ENCODE data around the gene TAS2R1. TPM values are rescaled to one million over a fixed set of nuclear protein-coding genes. Genes with fewer than 3 reads are reported as not detected.

The TAS2R1 gene
- total RNA-seq, 1 experiment from 2014 or later = not detected

DNA sequence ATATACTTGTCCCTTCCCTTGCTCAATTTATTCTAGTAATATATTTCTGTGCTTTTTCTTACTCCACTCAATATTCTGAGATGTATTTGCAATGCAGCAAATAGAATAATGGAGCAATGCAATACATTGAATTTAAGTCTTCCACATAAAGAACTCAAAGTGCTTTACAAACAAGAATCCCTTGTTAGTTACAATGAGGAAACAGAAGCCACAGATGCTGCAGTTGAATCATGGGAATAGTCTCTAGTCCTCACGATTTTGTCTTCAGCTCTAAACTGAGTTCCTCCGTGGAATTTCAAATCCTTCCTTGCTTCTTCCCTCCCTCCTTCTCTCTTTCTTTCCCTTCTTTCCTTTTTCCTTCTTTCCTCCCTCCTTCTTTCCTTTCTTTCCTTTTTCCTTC is 12.5 kb upstream of the TAS2R1 start:
- H3K27me3 ChIP-seq (replicated peaks) = no peaks in the 10 kb centered on the region
- no peak for DNase-seq (ENCODE audit: low read depth in 1 of 2, low spot score in 2 of 2)
- H3K36me3 ChIP-seq = no peaks in the 10 kb centered on the region
- H3K4me1 ChIP-seq (replicated peaks) = peaks cover 21% of the 10 kb centered on the region
- H3K9me3 ChIP-seq (replicated peaks) = no peaks in the 10 kb centered on the region; the same call in 1 of the 2 replicates
- no peak overlapping the region for H3K27ac ChIP-seq
- H3K4me3 ChIP-seq = no peak overlapping the region

DNA sequence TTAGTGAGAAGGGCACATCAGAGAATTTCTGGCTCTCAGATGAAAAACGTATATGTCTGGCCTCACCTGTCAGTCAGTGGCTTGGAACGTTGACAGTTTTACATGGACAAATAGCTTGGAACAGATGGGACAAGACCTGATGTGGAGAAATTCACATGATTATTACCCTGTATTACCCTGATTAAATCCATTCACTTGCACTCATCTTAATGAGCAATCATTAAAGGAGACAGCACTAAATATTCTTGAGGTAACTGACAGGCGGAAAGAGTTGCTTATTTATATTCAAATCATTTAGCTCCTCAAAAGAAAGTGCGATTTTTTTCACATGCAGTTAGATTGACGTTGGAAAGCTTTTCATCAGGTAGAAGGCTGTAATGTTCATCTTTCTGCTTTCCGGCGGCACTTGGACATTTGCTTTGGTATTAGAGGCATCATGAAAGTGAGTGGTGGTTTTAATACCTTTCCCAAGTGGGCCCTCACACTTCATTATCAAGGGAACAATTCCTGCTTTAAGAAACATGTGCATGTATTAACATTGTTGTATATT is 11.7 kb upstream of the TAS2R1 start:
- H3K27ac ChIP-seq = no peak overlapping the region

DNA sequence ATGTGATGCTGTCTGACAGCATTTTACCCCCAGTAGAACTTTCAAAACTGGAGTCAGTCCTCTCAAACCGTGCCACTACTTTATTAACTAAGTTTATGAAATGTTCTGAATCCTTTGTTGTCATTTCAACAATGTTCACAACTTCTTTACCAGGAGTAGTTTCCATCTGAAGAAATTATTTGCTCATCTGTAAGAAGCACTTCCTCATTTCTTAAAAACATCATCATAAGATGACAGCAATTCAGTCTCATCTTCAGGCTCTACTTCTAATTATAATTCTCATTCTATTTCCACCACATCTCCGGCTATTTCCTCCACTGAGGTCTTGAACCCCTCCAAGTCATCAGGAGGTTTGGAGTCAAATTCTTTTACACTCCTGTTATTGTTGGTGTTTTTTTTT is 2.3 kb upstream of the TAS2R1 start:
- Histone ChIP-seq H3K36me3 (no peaks in the 10 kb centered on the region), H3K4me3 (no peak overlapping the region), H3K9me3 (replicated peaks) (no peaks in the 10 kb centered on the region; the same call in 1 of the 2 replicates), H3K27ac (no peak overlapping the region), H3K27me3 (replicated peaks) (no peaks in the 10 kb centered on the region), H3K4me1 (replicated peaks) (no peaks in the 10 kb centered on the region)
- DNase-seq (ENCODE audit: low read depth in 1 of 2, low spot score in 2 of 2) = no peak

More for the DNA sequence above, 11.7 kb upstream of the TAS2R1 start:
- Histone ChIP-seq H3K4me3 (no peak overlapping the region), H3K4me1 (replicated peaks) (peaks cover 21% of the 10 kb centered on the region), H3K27me3 (replicated peaks) (no peaks in the 10 kb centered on the region), H3K36me3 (no peaks in the 10 kb centered on the region), H3K9me3 (replicated peaks) (no peaks in the 10 kb centered on the region; the same call in 1 of the 2 replicates)
- no peak for DNase-seq (ENCODE audit: low read depth in 1 of 2, low spot score in 2 of 2)

DNA sequence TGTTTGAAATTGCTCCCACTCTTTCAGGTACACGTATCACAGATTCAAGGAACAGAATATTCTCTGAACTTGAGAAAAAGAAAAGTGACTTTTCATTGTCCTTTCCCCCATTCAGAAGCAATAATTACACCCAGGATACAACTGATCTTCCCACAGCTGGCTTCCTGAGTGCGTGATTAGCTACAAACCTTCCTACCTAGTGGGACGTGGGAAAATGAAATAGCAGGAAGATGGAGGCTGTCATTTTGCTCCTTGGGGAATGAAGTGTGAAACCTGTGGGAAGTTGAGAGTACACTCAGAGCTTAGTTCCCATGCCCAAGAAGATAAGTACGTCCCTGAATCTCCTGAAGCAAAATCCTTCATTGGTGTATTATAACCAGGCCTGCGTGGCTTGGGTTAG is 2.6 kb downstream of the TAS2R1 start:
- Histone ChIP-seq H3K36me3 (no peaks in the 10 kb centered on the region), H3K4me3 (no peak overlapping the region), H3K9me3 (replicated peaks) (no peaks in the 10 kb centered on the region), H3K27me3 (replicated peaks) (no peaks in the 10 kb centered on the region), H3K27ac (no peak overlapping the region), H3K4me1 (replicated peaks) (peaks cover 22% of the 10 kb centered on the region)
- DNase-seq (ENCODE audit: low read depth in 1 of 2, low spot score in 2 of 2) = no peak

DNA sequence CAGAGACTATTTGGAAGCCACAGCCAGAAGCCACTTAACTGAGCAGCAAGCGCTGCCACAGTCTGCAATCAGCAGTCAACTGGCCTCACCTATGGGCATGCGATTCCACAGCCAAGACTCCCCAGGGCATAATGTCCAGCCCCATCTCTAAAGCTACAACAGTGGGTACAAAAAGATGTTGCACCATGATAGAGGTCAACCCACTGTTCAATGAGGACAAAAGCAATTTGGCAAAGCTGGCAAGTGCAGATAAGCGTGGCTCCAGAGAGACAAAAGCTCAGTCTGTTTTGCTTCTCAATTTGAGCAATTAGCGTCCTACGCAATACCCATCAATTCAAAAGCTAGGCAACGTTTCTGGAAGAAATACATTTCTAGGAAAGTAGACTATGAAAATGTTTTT is 3.2 kb downstream of the TAS2R1 start:
- Histone ChIP-seq H3K4me3 (no peak overlapping the region), H3K36me3 (no peaks in the 10 kb centered on the region), H3K4me1 (replicated peaks) (peaks cover 28% of the 10 kb centered on the region), H3K27ac (no peak overlapping the region), H3K27me3 (replicated peaks) (no peaks in the 10 kb centered on the region), H3K9me3 (replicated peaks) (no peaks in the 10 kb centered on the region)
- no peak for DNase-seq (ENCODE audit: low read depth in 1 of 2, low spot score in 2 of 2)

DNA sequence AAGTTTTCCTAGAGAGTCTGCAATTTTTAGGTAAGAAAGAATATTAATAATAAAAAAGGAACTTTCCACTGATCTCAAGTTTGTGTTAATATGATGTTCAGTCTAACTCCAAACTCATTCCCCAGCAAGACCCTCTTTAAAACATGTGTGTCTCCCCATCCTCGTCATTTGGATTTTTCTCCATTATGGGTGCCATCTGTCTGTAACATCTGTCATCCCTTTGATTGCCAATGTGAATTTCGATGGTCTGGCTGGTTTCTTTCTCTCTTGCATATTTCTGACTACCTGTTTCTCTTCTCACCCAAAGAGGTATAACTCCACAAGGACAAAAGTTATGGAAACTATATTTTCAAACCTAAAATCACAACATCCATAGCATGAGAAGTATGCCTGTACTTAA is 4.4 kb downstream of the TAS2R1 start:
- H3K9me3 ChIP-seq (replicated peaks) = no peaks in the 10 kb centered on the region
- no peak overlapping the region for H3K27ac ChIP-seq
- no peaks in the 10 kb centered on the region for H3K36me3 ChIP-seq
- peaks cover 38% of the 10 kb centered on the region for H3K4me1 ChIP-seq (replicated peaks)
- no peak overlapping the region for H3K4me3 ChIP-seq
- DNase-seq (ENCODE audit: low read depth in 1 of 2, low spot score in 2 of 2) = no peak
- H3K27me3 ChIP-seq (replicated peaks) = no peaks in the 10 kb centered on the region

DNA sequence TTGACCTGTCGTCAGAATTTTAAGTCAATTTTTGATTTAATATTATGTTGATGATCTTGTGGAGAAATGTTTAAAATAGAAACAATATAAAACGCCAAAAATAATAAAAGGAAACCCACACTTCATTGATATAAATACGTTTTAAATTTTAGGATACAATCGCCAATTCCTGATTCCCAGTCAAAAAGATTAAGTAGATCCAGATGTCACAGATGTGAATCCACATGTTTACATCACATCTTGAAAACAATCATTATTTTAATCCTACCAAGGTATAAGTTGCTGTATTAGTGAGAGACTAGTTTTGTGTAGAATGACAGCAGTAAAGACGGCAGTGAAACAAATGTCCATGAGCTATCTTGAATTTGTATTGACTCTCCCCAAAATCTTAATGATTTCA is 4.9 kb downstream of the TAS2R1 start:
- Histone ChIP-seq H3K36me3 (no peaks in the 10 kb centered on the region), H3K27ac (no peak overlapping the region), H3K9me3 (replicated peaks) (no peaks in the 10 kb centered on the region), H3K4me1 (replicated peaks) (peaks cover 38% of the 10 kb centered on the region), H3K4me3 (no peak overlapping the region), H3K27me3 (replicated peaks) (no peaks in the 10 kb centered on the region)
- no peak for DNase-seq (ENCODE audit: low read depth in 1 of 2, low spot score in 2 of 2)

DNA sequence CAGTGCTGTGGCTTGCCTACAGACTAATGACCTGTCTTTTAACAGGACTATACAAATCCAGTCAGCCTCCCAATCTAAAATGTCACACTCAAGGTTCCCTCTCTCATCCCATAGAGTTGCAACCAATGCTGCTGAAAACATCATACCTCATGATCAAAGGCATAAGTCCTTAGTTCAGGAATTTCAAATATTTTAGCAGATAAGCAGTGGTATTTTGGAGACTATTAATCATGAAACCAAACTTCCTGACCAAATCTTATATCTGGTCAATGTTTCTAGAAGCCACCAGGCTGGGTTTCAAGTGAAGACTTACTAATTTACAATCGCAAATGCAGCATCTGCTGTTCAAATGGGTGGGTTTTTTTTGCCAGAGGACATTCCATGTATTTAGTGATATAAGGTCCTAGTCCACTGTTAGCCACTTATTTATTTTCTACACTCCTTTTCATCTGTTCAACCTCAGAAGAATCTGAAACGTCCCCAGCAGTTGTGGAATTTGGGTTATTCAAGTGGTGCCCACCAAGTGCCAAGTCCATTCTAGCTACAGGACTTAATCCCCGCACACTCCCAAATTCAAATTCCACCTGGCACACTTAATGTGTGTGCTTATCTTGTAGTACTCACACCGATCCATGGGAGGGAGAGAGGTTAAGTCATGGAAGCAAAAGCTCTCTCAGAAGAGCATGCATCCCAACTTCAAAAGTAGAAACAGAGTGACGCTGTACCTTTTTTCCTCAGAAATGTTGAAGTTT is 5.8 kb downstream of the TAS2R1 start:
- no peaks in the 10 kb centered on the region for H3K9me3 ChIP-seq (replicated peaks)
- peaks cover 38% of the 10 kb centered on the region for H3K4me1 ChIP-seq (replicated peaks)
- H3K27me3 ChIP-seq (replicated peaks) = no peaks in the 10 kb centered on the region
- no peak overlapping the region for H3K27ac ChIP-seq
- peak in 1 of 2 experiments; percentile 15 for DNase-seq (ENCODE audit: low read depth in 1 of 2, low spot score in 2 of 2)
- no peak overlapping the region for H3K4me3 ChIP-seq
- no peaks in the 10 kb centered on the region for H3K36me3 ChIP-seq

DNA sequence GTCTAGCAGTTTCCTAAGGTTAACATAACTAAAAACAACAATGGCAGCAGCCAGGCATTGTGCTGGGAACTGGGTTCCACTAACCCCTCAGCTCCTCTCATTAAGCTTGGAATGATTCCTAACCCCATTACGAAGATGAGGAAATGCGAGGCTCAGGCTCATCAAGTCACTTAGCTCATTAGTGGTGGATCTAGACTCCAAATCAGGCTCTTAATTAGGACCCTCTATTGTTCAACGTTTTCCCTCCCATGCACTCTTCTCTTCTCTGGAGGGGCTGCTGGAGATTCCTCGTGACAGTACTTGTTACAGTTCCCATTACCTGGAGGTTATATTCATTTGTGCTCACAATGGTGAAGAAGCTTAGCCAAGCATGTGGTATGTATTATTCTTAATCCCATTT is 6.5 kb downstream of the TAS2R1 start:
- no peaks in the 10 kb centered on the region for H3K36me3 ChIP-seq
- peak overlapping the region; percentile 19 for H3K27ac ChIP-seq
- no peak overlapping the region for H3K4me3 ChIP-seq
- no peak for DNase-seq (ENCODE audit: low read depth in 1 of 2, low spot score in 2 of 2)
- no peaks in the 10 kb centered on the region for H3K27me3 ChIP-seq (replicated peaks)
- peaks cover 38% of the 10 kb centered on the region for H3K4me1 ChIP-seq (replicated peaks)
- H3K9me3 ChIP-seq (replicated peaks) = no peaks in the 10 kb centered on the region

DNA sequence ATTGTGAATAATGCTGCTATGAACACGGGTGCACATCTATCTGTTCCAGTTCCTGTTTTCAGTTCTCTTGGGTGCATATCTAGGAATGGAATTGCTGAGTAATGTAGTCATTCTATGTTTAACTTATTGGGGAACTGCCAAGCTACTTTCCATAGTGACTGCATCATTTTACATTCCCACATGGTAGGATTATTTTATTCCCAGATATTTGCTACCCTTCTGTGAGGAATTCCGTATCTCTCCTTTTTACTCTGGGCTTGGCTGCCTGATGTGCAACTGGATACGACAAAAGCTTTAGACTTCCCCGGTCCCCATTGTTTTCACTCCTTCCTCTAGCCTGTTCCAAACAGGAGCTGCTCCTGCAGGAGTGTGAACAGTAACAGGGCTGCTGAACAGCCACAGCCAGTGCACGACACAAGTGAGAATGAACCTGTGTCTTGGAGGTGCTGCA is 7.2 kb downstream of the TAS2R1 start:
- H3K27me3 ChIP-seq (replicated peaks) = no peaks in the 10 kb centered on the region
- H3K27ac ChIP-seq = peak overlapping the region; percentile 19
- no peaks in the 10 kb centered on the region for H3K36me3 ChIP-seq
- no peak overlapping the region for H3K4me3 ChIP-seq
- peaks cover 42% of the 10 kb centered on the region for H3K4me1 ChIP-seq (replicated peaks)
- peak in 1 of 2 experiments; percentile 74 for DNase-seq (ENCODE audit: low read depth in 1 of 2, low spot score in 2 of 2)
- no peaks in the 10 kb centered on the region for H3K9me3 ChIP-seq (replicated peaks)

DNA sequence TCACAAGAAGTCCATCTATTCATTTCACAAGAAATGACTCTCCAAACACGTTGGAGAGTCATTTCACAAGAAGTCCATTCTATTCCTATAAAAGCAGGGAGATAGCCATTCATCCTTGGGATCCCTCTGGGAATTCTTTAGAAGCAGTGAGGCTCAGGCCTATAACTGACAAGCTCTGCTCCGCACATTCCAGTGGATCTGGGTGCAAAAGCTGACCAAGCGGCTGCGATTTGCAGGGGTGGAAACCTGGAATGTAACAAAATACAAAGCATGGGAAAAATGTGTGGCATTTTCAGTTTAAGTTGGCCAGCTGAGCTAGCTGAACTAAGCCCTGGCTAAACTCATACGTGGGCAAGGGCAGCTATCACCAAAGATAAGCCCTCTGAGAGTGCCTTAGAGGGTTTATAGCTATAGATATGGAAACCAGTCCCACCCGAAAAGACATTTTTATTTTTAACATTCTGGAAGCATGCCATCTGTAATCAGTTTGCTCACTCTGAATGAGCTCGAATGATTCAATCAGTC is 8.7 kb downstream of the TAS2R1 start:
- H3K27ac ChIP-seq = peak overlapping the region; percentile 39; the same call in 1 of the 2 replicates
- no peaks in the 10 kb centered on the region for H3K9me3 ChIP-seq (replicated peaks)
- no peak overlapping the region for H3K4me3 ChIP-seq
- DNase-seq (ENCODE audit: low read depth in 1 of 2, low spot score in 2 of 2) = peak; percentile 65 to 70
- no peaks in the 10 kb centered on the region for H3K36me3 ChIP-seq
- peaks cover 50% of the 10 kb centered on the region for H3K4me1 ChIP-seq (replicated peaks)
- H3K27me3 ChIP-seq (replicated peaks) = no peaks in the 10 kb centered on the region

DNA sequence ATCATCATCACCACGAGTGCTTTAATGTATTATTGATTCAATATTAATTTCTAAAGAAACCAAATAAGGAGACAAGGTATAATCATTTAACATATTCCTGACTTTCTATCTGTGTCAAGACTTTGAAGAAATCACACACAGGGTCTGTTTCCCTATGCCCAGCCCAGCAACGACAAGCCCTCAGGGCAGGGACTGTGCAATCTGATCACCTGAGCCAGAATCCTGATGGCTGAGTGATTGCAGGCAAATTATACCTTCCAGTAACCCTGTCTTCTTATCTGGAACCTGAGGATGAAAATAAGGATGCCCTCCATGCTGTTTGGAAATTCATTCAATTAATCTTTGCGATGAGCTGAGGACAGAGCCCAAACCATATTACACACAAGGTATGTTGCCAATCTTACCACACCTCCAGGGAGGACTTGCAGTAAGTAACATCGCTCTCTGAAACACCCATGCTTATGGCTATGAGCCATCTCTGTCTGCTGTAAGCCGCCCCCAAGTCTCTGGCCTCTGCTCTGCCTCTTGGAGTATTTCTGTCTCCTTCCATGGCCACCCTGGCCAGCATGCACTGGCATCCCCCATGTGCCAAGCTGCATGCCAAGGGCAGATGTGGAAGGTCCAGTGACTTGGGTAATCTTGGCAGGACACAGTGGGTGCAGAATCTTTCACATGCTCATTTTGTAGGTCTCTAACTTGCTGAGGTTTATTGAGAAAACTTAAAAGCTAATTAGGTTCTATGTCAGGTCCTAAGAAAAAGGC is 10.6 kb downstream of the TAS2R1 start:
- Histone ChIP-seq H3K36me3 (no peaks in the 10 kb centered on the region), H3K4me1 (replicated peaks) (peaks cover 47% of the 10 kb centered on the region), H3K27me3 (replicated peaks) (no peaks in the 10 kb centered on the region), H3K4me3 (no peak overlapping the region), H3K9me3 (replicated peaks) (no peaks in the 10 kb centered on the region), H3K27ac (no peak overlapping the region)
- no peak for DNase-seq (ENCODE audit: low read depth in 1 of 2, low spot score in 2 of 2)

DNA sequence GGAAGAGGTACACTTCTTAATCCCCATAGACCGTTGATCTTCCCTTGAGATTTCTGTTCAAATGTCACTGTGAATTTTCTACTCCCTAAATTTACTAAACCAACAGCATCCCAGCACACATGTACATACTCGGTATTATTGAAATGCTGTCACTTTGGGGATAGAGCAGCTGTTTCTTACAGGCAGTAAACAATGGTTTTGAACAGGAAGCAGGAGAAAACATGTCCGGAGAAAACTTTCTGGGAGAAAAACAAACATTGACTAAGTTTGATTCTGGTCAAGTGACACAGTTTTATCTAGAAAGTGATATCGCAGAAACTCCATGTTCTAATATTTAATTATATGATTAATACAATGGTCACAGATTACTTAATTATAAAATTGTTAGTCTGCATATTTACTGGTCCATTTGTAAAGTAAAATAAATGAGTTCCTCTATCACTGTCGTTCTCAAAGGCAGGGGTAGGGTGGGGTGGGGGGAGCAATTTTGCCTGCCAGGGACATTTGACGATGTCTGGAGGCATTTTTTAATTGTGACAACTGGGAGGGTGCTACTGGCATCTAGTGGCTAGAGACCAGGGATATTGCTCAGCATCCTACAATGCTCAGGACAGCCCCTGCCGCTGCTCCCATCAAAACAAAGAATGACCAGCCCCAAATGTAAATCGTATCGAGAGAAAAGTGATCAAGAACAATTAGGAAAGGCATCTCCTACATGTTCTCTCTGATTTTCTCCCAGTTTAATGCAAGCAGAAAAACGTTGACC is 12.2 kb downstream of the TAS2R1 start:
- peak in 1 of 2 experiments; percentile 26 for DNase-seq (ENCODE audit: low read depth in 1 of 2, low spot score in 2 of 2)
- peak overlapping the region; percentile 2; the same call in 1 of the 2 replicates for H3K27ac ChIP-seq
- H3K36me3 ChIP-seq = no peaks in the 10 kb centered on the region
- peaks cover 31% of the 10 kb centered on the region for H3K4me1 ChIP-seq (replicated peaks)
- H3K9me3 ChIP-seq (replicated peaks) = no peaks in the 10 kb centered on the region
- H3K27me3 ChIP-seq (replicated peaks) = no peaks in the 10 kb centered on the region
- no peak overlapping the region for H3K4me3 ChIP-seq
